Fibroblast of villous mesenchyme (primary cell): Measurements from ENCODE around the gene ETV3. TPM values are rescaled to one million over a fixed set of nuclear protein-coding genes. Genes with fewer than 3 reads are reported as not detected.

Experiments
- DNase-seq: peaks from one replicate; pipeline ENCODE4 v3.0.0-alpha.2; 2010; ENCODE audit warnings: low read depth
- H3K4me3 ChIP-seq: 2 replicates; pipeline ENCODE4 v1.5.1; 2011; ENCODE audit warnings: low read depth, mild to moderate bottlenecking, low read length
- total RNA-seq: library from RNA; depleted of rRNA; stranded (reverse); fragments of >200 nt; gene quantifications from 2 replicates; pipeline ENCODE4 v1.2.3, GENCODE V29; 2012
- TF ChIP-seq, protein P1 (sequence below): IDR thresholded peaks from 2 replicates; pipeline ENCODE4 v1.5.1; 2012; ENCODE audit warnings: low read depth, mild to moderate bottlenecking, low read length; ENCODE audit not compliant: insufficient read depth

Gene ETV3
- total RNA-seq, 1 donor: 13.0 TPM

DNA sequence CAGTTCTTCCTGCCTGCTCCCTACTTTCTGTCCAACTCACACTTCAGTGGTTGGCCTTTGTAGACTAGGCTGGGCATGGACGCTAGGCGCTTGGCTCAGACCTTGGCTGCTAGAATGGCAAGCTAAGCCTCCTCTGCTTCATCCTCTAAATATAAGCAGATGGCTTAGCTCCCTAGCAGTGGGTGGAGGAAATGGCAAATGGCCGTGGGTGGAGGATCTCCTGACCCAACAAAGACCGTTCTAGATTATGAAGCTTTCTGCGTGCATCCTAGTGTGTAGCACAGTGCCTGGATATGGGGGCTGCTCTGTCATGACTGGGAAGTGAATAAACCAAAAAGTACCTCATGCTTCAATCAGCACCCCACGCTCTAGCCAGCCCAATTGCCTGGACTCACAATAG is 28.2 kb downstream of the ETV3 start:
- no peak overlapping the region for H3K4me3 ChIP-seq
- TF ChIP-seq, protein P1, sequence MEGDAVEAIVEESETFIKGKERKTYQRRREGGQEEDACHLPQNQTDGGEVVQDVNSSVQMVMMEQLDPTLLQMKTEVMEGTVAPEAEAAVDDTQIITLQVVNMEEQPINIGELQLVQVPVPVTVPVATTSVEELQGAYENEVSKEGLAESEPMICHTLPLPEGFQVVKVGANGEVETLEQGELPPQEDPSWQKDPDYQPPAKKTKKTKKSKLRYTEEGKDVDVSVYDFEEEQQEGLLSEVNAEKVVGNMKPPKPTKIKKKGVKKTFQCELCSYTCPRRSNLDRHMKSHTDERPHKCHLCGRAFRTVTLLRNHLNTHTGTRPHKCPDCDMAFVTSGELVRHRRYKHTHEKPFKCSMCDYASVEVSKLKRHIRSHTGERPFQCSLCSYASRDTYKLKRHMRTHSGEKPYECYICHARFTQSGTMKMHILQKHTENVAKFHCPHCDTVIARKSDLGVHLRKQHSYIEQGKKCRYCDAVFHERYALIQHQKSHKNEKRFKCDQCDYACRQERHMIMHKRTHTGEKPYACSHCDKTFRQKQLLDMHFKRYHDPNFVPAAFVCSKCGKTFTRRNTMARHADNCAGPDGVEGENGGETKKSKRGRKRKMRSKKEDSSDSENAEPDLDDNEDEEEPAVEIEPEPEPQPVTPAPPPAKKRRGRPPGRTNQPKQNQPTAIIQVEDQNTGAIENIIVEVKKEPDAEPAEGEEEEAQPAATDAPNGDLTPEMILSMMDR: no peak
- DNase-seq: no peak

DNA sequence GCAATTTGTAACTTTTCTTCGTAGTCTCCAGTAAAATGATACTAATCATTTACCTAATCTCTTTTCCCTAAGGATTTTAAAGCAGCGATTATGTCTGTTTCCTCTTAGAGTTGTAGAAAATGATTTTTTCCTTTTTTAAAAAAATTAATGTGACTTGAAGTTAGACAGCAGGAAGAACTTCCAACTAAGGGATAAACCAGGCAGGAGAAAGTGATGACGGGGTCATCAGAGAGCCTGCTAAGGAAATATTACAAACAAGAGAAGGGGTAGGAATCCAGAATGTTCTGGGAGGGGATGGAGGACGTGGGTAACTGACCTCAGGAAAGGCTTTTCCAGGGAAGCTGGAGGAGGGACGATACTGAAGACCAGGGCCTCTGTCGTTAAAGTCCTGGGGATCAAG is 29.7 kb downstream of the ETV3 start:
- no peak overlapping the region for H3K4me3 ChIP-seq
- no peak for DNase-seq
- TF ChIP-seq, protein P1: no peak

- no peak for DNase-seq
- no peak overlapping the region for H3K4me3 ChIP-seq
Observed at GRCh38 chr1:157107702-157108101, 30.5 kb downstream of the ETV3 start.

DNA sequence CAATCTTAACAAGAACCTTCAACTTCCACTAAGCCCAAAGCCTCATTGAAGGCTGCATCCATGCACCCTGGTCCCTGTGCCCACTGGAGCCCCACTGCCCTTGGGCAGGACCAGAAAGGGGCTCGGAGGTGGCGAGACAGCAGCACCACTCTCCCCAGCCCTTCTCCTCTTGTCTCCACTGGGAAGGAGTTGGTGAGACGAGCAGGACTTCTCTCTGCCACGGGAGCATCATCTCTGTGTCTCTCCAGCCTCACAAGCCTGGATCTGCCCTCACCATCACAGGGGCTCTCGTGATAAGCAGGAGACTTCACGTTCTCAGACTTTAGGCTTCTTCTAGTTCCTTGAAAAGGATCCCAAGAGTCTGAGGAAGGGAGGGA is 31.4 kb downstream of the ETV3 start:
- DNase-seq: no peak
- H3K4me3 ChIP-seq: no peak overlapping the region
- TF ChIP-seq, protein P1: no peak

More at GRCh38 chr1:157107702-157108101, 30.5 kb downstream of the ETV3 start:
- TF ChIP-seq, protein P1: no peak

- TF ChIP-seq, protein P1: no peak
- peak; percentile 74 for DNase-seq
- no peak overlapping the region for H3K4me3 ChIP-seq
Observed at GRCh38 chr1:157105988-157106812, 32.0 kb downstream of the ETV3 start.

- no peak for DNase-seq
- no peak overlapping the region for H3K4me3 ChIP-seq
Observed at GRCh38 chr1:157105298-157105987, 32.8 kb downstream of the ETV3 start.

More at GRCh38 chr1:157105298-157105987, 32.8 kb downstream of the ETV3 start:
- TF ChIP-seq, protein P1: no peak
